Measurements from ENCODE around the gene FAM53C. TPM values are rescaled to one million over a fixed set of nuclear protein-coding genes. Genes with fewer than 3 reads are reported as not detected.

FAM53C gene
- 18.5 to 20.2 TPM (median 19.0 TPM) in 5 replicates for total RNA-seq (2022; extraction: Qiagen RNA extraction)

DNA sequence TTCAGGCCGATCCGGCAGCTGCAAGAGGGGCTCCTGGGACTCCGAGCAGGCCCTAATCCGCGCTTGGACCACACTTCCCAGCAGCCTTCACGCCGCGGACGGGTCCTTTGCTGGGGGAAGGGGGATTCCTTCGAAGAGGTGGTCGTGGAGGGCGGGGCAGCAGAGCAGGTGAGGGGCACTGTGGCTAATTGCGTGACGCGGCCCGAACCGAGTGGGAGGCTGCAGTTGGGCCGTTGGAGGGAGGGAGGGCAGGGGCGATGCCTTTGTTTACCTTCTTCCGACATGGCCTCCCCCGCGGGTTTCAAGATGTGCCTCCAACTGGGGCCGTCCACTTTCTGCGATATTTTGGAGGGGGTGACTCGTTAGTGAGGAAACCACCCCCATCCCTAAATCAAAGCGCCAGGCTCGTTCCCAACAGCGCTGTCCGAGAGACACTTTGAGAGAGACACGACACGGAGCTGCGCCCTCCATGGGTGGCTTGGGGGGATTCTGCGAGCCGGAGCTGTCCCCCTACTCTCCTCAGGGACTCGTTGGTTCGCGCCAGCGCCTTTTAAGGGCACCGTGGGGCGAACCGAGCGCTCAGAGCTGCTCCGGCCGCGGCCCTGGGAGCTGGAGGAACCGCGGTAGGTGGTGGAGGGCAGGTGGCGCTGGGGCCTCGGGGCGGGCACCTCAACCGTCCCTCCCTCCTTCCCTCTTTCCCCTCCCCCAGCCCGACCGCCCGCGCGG lies at the start of gene FAM53C:
FAM53C (plus strand) TSS at position 582 of the 726 bp plus-strand sequence. CDS start 3,070 bp downstream, outside the sequence.

DNA sequence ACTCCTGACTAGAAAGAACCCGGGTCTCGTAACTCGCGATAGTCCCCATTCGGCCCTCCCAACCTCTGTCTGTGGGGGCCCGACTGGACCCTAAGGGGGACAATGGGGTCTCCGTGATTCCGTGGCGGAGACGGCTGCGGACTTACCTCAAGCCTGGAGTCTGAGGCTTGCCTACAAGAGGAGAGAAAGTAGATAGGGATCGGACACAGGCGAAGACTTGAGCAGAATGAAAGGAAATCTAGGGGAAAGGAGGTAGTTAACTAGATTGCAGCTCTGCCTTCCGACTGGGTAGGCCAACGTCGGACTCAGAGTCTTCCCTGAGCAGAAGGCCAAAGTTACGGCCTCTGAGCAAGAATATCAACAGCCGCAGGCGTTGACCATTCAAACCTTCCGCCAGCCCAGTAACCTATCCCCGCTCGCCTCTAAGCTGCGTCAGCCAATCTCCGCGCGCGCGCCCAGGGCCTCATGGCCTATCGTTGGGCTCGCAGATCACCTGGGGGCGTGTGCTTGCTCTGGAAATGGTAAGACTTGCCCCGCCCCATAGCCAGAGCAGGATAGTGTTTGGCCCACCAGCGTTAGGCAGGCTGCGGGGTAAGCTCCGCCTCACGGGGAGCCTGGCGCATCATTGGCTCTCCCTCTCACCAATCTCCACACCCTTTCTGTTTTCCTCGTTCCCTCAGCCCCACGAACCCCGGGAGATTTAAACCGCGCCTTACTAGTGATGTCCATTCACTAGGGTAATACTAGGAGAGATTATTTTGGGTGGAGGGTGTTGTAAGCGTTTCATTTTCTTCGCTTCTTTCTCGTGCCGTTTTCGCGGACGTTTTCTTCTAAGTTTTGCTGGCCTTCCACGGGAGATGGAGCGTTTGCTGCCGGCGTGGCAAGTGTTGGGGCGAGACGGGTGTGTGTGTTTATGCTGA lies 6.4 kb upstream of the FAM53C start, which contains the start of gene CDC25C:
CDC25C (minus strand) TSS at position 356 of the 920 bp plus-strand sequence. CDS start 624 bp downstream, outside the sequence.

DNA sequence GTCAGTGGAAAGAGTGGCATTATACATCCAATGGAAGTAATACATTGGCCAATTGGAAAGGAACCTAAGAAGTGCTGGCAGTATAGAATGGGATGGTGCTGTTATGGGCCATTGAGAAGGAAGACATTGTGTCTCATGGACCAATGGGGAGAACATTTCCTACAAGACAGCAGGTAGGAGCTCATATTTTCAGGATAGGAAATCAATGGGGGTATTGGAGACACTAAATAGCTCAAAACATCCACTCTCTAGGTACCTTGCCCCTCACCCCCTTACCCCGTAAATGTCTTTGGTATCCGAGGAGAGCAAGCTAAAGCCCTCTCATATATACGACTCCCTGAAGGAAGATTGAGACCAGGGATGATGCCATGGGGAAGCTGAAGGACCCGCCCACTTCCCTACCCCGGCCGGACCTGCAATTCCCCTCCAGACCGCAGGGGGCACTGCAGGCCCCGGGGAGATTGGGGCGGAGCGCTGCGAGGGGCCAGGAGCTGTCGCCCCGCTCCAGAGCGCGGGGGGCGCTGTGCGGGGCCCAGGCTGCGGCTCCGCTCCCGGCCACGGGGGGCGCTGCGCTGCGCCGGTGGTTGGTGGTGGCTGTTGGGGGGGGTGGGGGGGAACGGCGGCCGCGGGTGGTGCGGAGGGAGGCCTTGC lies 14.1 kb downstream of the FAM53C start, which contains the start of gene KDM3B:
KDM3B (plus strand) TSS at position 615 of the 651 bp plus-strand sequence. CDS start 111 bp downstream, outside the sequence.

Other genes with a start within 250 kb of the FAM53C start
- gene NME5, start 198.8 kb upstream of the FAM53C start, total RNA-seq (2022; extraction: Qiagen RNA extraction), result not detected in 5 replicates
- gene BRD8, start 159.6 kb upstream of the FAM53C start, total RNA-seq (2022; extraction: Qiagen RNA extraction), result 40.8 to 52.2 TPM (median 44.4 TPM) in 5 replicates
- 36.3 to 47.1 TPM (median 41.8 TPM) in 5 replicates for gene KIF20A, start 159.2 kb upstream of the FAM53C start, total RNA-seq (2022; extraction: Qiagen RNA extraction)
- 22.3 to 34.2 TPM (median 25.5 TPM) in 5 replicates for gene CDC23, start 124.9 kb upstream of the FAM53C start, total RNA-seq (2022; extraction: Qiagen RNA extraction)
- gene GFRA3, start 63.6 kb upstream of the FAM53C start, total RNA-seq (2022; extraction: Qiagen RNA extraction), result 0.06 to 0.14 TPM (median 0.10 TPM) in 4 of 5 replicates, not detected in the other
- 8.7 to 12.0 TPM (median 9.2 TPM) in 5 replicates for gene CDC25C, start 6.5 kb upstream of the FAM53C start, total RNA-seq (2022; extraction: Qiagen RNA extraction)
- 35.8 to 47.6 TPM (median 38.7 TPM) in 5 replicates for gene KDM3B, start 14.4 kb downstream of the FAM53C start, total RNA-seq (2022; extraction: Qiagen RNA extraction)
- 5.8 to 8.2 TPM (median 7.1 TPM) in 5 replicates for gene REEP2, start 100.8 kb downstream of the FAM53C start, total RNA-seq (2022; extraction: Qiagen RNA extraction)
- 7.7 to 12.4 TPM (median 11.2 TPM) in 5 replicates for gene EGR1, start 127.2 kb downstream of the FAM53C start, total RNA-seq (2022; extraction: Qiagen RNA extraction)
- gene ETF1, start 205.0 kb downstream of the FAM53C start, total RNA-seq (2022; extraction: Qiagen RNA extraction), result 112 to 143 TPM (median 116 TPM) in 5 replicates
- gene HSPA9, start 237.1 kb downstream of the FAM53C start, total RNA-seq (2022; extraction: Qiagen RNA extraction), result 292 to 364 TPM (median 309 TPM) in 5 replicates

All from A549 treated with AZD2906 at 1 μM for 4 hours (cell line).